Posterior cingulate gyrus (tissue), 11 donors: ENCODE data around the gene KMT2D.

ENCODE experiments used
- DNase-seq, 10 donors: peaks; one replicate each; pipeline versions ENCODE4 v3.0.0 to v3.0.0-alpha.2; 2020 to 2021; ENCODE audit warnings: mixed read lengths in 3 of 10
- intact Hi-C: fragments of 100-400 bp; cut with DNase I; formaldehyde crosslinking; loops from one replicate; pipeline ENCODE4 v1.15.1; 2023

KMT2D gene

GRCh38 chr12:49039421-49040363 is 20.9 kb downstream of the KMT2D start:
- DNase-seq: peak in 3 of 10 donors; percentile 46 to 74 (median 67)
- intact Hi-C loops: no loop called here

- intact Hi-C loops: no loop called here
- DNase-seq: peak in 2 of 10 donors; percentile 66 to 78
These were observed 22.2 kb downstream of the KMT2D start for GRCh38 chr12:49038291-49038955.

GRCh38 chr12:49037947-49038237 is 22.7 kb downstream of the KMT2D start:
- DNase-seq: no peak
- intact Hi-C loops: no loop called here

- DNase-seq: peak in 2 of 10 donors; percentile 59 to 75
- intact Hi-C loops: no loop called here
These were observed 23.3 kb downstream of the KMT2D start for GRCh38 chr12:49037111-49037946.

GRCh38 chr12:49036029-49036428 is 24.6 kb downstream of the KMT2D start:
- intact Hi-C loops: no loop called here
- no peak for DNase-seq

- intact Hi-C loops: no loop called here
- no peak for DNase-seq
These were observed 26.3 kb downstream of the KMT2D start for GRCh38 chr12:49034286-49034622.

GRCh38 chr12:49033611-49034285 is 26.8 kb downstream of the KMT2D start:
- intact Hi-C loops: no loop called here
- DNase-seq: peak in 9 of 10 donors; percentile 40 to 94 (median 65)

- intact Hi-C loops: no loop called here
These were observed 27.7 kb downstream of the KMT2D start for GRCh38 chr12:49032679-49033447.

GRCh38 chr12:49032276-49032675 is 28.3 kb downstream of the KMT2D start:
- intact Hi-C loops: no loop called here
- peak in 1 of 10 donors; percentile 32 for DNase-seq

More at GRCh38 chr12:49032679-49033447, 27.7 kb downstream of the KMT2D start:
- DNase-seq: peak in 1 of 10 donors; percentile 54

- DNase-seq: peak in 1 of 10 donors; percentile 57
- intact Hi-C loops: no loop called here
These were observed 28.9 kb downstream of the KMT2D start for GRCh38 chr12:49031573-49032161.

GRCh38 chr12:49030714-49031572 is 29.7 kb downstream of the KMT2D start:
- intact Hi-C loops: no loop called here
- DNase-seq: peak in 1 of 10 donors; percentile 61

- intact Hi-C loops: no loop called here
These were observed 30.5 kb downstream of the KMT2D start for GRCh38 chr12:49030119-49030518.

GRCh38 chr12:49028666-49029275 is 31.8 kb downstream of the KMT2D start:
- DNase-seq: peak in 1 of 10 donors; percentile 16
- intact Hi-C loops: no loop called here

More at GRCh38 chr12:49030119-49030518, 30.5 kb downstream of the KMT2D start:
- DNase-seq: no peak

- DNase-seq: peak in 1 of 10 donors; percentile 52
- intact Hi-C loops: no loop called here
These were observed 32.6 kb downstream of the KMT2D start for GRCh38 chr12:49027846-49028555.

- no peak for DNase-seq
- intact Hi-C loops: no loop called here
These were observed 33.7 kb downstream of the KMT2D start for GRCh38 chr12:49026678-49027480.

GRCh38 chr12:49026101-49026500 is 34.5 kb downstream of the KMT2D start:
- intact Hi-C loops: no loop called here
- DNase-seq: peak in 1 of 10 donors; percentile 21
